ENCODE data around the gene OR2F2.

GRCh38 chr7:143954135-143954534, 19.1 kb downstream of the OR2F2 start:
- no peak for TF ChIP-seq SUZ12 (IDR thresholded peaks at IDR 0.05; ENCODE audit: extremely low read depth, insufficient read depth, insufficient read length)
- TF ChIP-seq ZNF274 (IDR thresholded peaks at IDR 0.05; ENCODE audit: low read depth, low read length) = no peak
- TF ChIP-seq YY1 (IDR thresholded peaks at IDR 0.05; ENCODE audit: insufficient read depth, insufficient read length) = no peak
